NCI-H2107 treated with DMSO at 0.1 percent for 48 hours (cell line): ENCODE data around the gene ANKRD40.

Experiments
- DNase-seq: peaks from one replicate; lab custom pipeline; 2025; ENCODE audit not compliant: unreplicated experiment; lab: John Stamatoyannopoulos, UW

The ANKRD40 gene

GRCh38 chr17:50656509-50656908 lies 51.2 kb downstream of the ANKRD40 start:
- no peak for DNase-seq

GRCh38 chr17:50653738-50654137 lies 54.0 kb downstream of the ANKRD40 start:
- DNase-seq = no peak

GRCh38 chr17:50651661-50652060 lies 56.1 kb downstream of the ANKRD40 start:
- no peak for DNase-seq

- no peak for DNase-seq
These were observed 58.4 kb downstream of the ANKRD40 start for GRCh38 chr17:50649042-50649908.

GRCh38 chr17:50647187-50647586 lies 60.5 kb downstream of the ANKRD40 start:
- DNase-seq = no peak

GRCh38 chr17:50645748-50646682 lies 61.7 kb downstream of the ANKRD40 start:
- DNase-seq = no peak
